ENCODE data around the gene PLXNA4.

DNA sequence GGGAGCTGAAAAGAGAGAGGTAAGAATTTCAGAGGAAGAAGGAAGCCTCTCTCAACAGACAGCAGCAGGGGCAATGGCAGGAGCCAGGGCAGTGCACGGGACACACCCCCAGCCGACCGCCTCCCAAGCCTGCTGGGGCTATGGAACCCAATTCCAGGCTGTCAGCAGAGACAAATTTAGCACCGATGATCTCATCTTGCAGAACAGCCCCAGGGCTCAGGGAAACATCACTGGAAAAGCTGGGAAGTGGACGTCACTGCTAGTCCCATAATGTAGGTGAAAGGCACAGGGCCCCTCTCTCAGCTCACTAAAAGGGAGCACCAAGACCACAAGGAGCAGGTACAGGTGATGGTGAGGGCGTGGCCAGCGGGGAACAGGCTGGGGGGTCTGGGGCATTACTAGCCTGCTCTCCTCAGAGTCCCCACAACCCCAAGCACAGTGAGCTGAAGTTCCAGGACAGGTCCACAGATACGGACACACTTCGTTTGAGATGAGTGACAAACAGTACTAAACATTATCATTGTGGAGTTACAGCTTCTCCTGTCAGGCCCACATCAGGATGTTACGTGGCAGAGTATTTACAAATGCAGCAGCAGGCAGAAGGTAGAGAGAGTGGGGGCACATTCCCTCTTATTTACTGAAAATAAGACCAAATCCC lies 103.7 kb downstream of the PLXNA4 start:
- TF ChIP-seq, protein P1, sequence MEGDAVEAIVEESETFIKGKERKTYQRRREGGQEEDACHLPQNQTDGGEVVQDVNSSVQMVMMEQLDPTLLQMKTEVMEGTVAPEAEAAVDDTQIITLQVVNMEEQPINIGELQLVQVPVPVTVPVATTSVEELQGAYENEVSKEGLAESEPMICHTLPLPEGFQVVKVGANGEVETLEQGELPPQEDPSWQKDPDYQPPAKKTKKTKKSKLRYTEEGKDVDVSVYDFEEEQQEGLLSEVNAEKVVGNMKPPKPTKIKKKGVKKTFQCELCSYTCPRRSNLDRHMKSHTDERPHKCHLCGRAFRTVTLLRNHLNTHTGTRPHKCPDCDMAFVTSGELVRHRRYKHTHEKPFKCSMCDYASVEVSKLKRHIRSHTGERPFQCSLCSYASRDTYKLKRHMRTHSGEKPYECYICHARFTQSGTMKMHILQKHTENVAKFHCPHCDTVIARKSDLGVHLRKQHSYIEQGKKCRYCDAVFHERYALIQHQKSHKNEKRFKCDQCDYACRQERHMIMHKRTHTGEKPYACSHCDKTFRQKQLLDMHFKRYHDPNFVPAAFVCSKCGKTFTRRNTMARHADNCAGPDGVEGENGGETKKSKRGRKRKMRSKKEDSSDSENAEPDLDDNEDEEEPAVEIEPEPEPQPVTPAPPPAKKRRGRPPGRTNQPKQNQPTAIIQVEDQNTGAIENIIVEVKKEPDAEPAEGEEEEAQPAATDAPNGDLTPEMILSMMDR (IDR thresholded peaks at IDR 0.05), result no peak
- TF ChIP-seq EP300 (IDR thresholded peaks at IDR 0.05) (no peak), POLR2AphosphoS5 (IDR thresholded peaks at IDR 0.05) (peak; percentile 53)

All from gastroesophageal sphincter (tissue), 3 donors.